Adrenal gland (tissue), 19 donors: ENCODE measurements around the gene E2F4. TPM values are rescaled to one million over a fixed set of nuclear protein-coding genes. Genes with fewer than 3 reads are reported as not detected.

Experiments
- DNase-seq, 7 donors: peaks; one replicate each; pipeline ENCODE4 v3.0.0-alpha.2; 2019 to 2020
- H3K27ac ChIP-seq, 5 donors: fragments of 200-600 bp; sonication (generic) in 4 of 5; 1 replicate in 3 of 5; 2 replicates in 2 of 5; pipeline versions ENCODE4 v1.5.1 to v1.8.0; 2016 to 2020; ENCODE audit warnings: mild to moderate bottlenecking in 1 of 5
- H3K27me3 ChIP-seq: fragments of 200-600 bp; 2 replicates; pipeline ENCODE4 v1.8.0; 2021
- H3K36me3 ChIP-seq, 2 donors: fragments of 200-600 bp; replicated peaks in 1 of 2; 1 replicate in 1 of 2; 2 replicates in 1 of 2; pipeline versions ENCODE4 v1.5.1 to v1.8.0; 2018 to 2022
- H3K4me1 ChIP-seq, 2 donors: fragments of 200-600 bp; replicated peaks in 1 of 2; 1 replicate in 1 of 2; 2 replicates in 1 of 2; pipeline versions ENCODE4 v1.5.1 to v1.8.0; 2018 to 2021
- H3K4me3 ChIP-seq, 4 donors: fragments of 200-600 bp; sonication (generic) in 3 of 4; one replicate each; pipeline ENCODE4 v1.5.1; 2016 to 2018
- H3K9me3 ChIP-seq, 3 donors: fragments of 200-600 bp; sonication (generic) in 1 of 3; replicated peaks in 1 of 3; 1 replicate in 2 of 3; 2 replicates in 1 of 3; pipeline versions ENCODE4 v1.5.1 to v1.8.0; 2016 to 2021
- POLR2A ChIP-seq, 2 donors: fragments of 450-650 bp; IDR thresholded peaks; one replicate each; pipeline ENCODE4 v1.6.1; 2017; ENCODE audit warnings: antibody characterized with exemption in 2 of 2, mild to moderate bottlenecking in 2 of 2, moderate library complexity in 1 of 2
- WGBS, 4 donors: extraction: QIAGEN DNeasy Blood & Tissue Kit in 2 of 4; methylation state at CpG; one replicate each; pipeline versions ENCODE4 v1.1.5 to v1.1.7; 2013 to 2017; 5-methylcytosine and 5-hydroxymethylcytosine counted together
- intact Hi-C, 2 donors: fragments of 100-400 bp; cut with DNase I; formaldehyde crosslinking; loops; one replicate each; pipeline versions ENCODE4 v1.14.1 to v1.15.0; 2022 to 2023
- long read RNA-seq, 10 donors: library from polyadenylated mRNA in 3 of 10; unstranded in 2 of 10; stranded (forward) in 1 of 10; transcript quantifications; one replicate each; pipeline ENCODE4 v2.0.0 and lab custom pipeline, GENCODE V29; 2021 to 2026
- polyA plus RNA-seq, 3 donors: library from polyadenylated mRNA; stranded (reverse); fragments of 200-250 nt in 2 of 3; fragments of 350-450 nt in 1 of 3; fragmentation: Illumina TruSeq in 1 of 3; extraction: RNeasy Lipid Tissue Mini Kit (QIAGEN cat#74804) in 1 of 3; gene quantifications; one replicate each; pipeline ENCODE4 v1.2.3, GENCODE V29; 2013 to 2014
- total RNA-seq, 9 donors: library from RNA; depleted of rRNA in 4 of 9; stranded (reverse); fragments of >200 nt in 4 of 9; fragments of 120-200 nt in 1 of 9; fragmentation: NEBNext Ultra II Directional in 1 of 9; extraction: Animal tissue kit (Norgen Biotek cat#: 25700) in 1 of 9; gene quantifications; one replicate each; pipeline versions ENCODE4 v1.1.0 to v1.2.4, GENCODE V29; 2013 to 2023
- TF ChIP-seq, protein P1 (sequence below), 6 experiments: fragments of 450-650 bp in 4 of 6; fragments of 200-600 bp in 2 of 6; sonication (generic) in 1 of 6; IDR thresholded peaks; 1 replicate in 5 of 6; 2 replicates in 1 of 6; pipeline versions ENCODE4 v1.5.1 to v1.8.0; 2016 to 2021; ENCODE audit warnings: antibody characterized with exemption in 6 of 6, mild to moderate bottlenecking in 2 of 6, moderate library complexity in 1 of 6
- donor health status: healthy with polysubstance abuse.
- donor health status: Bipolar disorder and iron deficiency.
- donor health status: DM: yes; HTN: yes; CAD: no.
- donor health status: DM: no; HTN: no; CAD: no.
- donor health status: DM: no; HTN: no; CAD: no.
- donor health status: DM: yes; HTN: yes; CAD: no.

The E2F4 gene, protein sequence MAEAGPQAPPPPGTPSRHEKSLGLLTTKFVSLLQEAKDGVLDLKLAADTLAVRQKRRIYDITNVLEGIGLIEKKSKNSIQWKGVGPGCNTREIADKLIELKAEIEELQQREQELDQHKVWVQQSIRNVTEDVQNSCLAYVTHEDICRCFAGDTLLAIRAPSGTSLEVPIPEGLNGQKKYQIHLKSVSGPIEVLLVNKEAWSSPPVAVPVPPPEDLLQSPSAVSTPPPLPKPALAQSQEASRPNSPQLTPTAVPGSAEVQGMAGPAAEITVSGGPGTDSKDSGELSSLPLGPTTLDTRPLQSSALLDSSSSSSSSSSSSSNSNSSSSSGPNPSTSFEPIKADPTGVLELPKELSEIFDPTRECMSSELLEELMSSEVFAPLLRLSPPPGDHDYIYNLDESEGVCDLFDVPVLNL
- total RNA-seq (100 to 1,000 TPM in 1 of 9 donors, 10 to 100 TPM in 8; 47.7 to 122 (median 60.9) TPM), polyA plus RNA-seq (10 to 100 TPM; 44.4 to 81.0 (median 77.3) TPM)
- long read RNA-seq, donor 1, transcript E2F4-201 (10 exons, 2,096 nt), result major isoform, 11 of 11 reads
- long read RNA-seq, donor 1, partial matches to known transcripts, result 0 of 11 reads
- long read RNA-seq, donor 1, other reads (novel, unspliced or antisense), result 0 of 11 reads
- long read RNA-seq, donor 2, transcript E2F4-201 (10 exons, 2,096 nt), result major isoform, 5 of 19 reads
- long read RNA-seq, donor 2, partial matches to known transcripts, result 12 of 19 reads
- long read RNA-seq, donor 2, other reads (novel, unspliced or antisense), result 0 of 19 reads
- long read RNA-seq, donor 3, transcript E2F4-201 (10 exons, 2,096 nt), result major isoform, 5 of 5 reads
- long read RNA-seq, donor 3, partial matches to known transcripts, result 0 of 5 reads
- long read RNA-seq, donor 3, other reads (novel, unspliced or antisense), result 0 of 5 reads
- long read RNA-seq, donor 4, transcript E2F4-201 (10 exons, 2,096 nt), result major isoform, 5 of 9 reads
- long read RNA-seq, donor 4, partial matches to known transcripts, result 2 of 9 reads
- long read RNA-seq, donor 4, other reads (novel, unspliced or antisense), result 2 of 9 reads
- long read RNA-seq, donor 5, transcript E2F4-201 (10 exons, 2,096 nt), result major isoform, 115 of 161 reads
- long read RNA-seq, donor 5, transcript E2F4-208 (8 exons, 2,615 nt), result minor isoform, 5 of 161 reads
- long read RNA-seq, donor 5, partial matches to known transcripts, result 4 of 161 reads
- long read RNA-seq, donor 5, other reads (novel, unspliced or antisense), result 37 of 161 reads
- long read RNA-seq, donor 6, partial matches to known transcripts, result 1 of 2 reads
- long read RNA-seq, donor 6, other reads (novel, unspliced or antisense), result 0 of 2 reads
- long read RNA-seq, donor 7, partial matches to known transcripts, result 8 of 14 reads
- long read RNA-seq, donor 7, other reads (novel, unspliced or antisense), result 0 of 14 reads
- long read RNA-seq, donor 8, transcript E2F4-201 (10 exons, 2,096 nt), result major isoform, 11 of 12 reads
- long read RNA-seq, donor 8, partial matches to known transcripts, result 0 of 12 reads
- long read RNA-seq, donor 8, other reads (novel, unspliced or antisense), result 0 of 12 reads
- long read RNA-seq, donor 9, partial matches to known transcripts, result 11 of 16 reads
- long read RNA-seq, donor 9, other reads (novel, unspliced or antisense), result 0 of 16 reads
- long read RNA-seq, donor 10, partial matches to known transcripts, result 0 of 3 reads
- long read RNA-seq, donor 10, other reads (novel, unspliced or antisense), result 0 of 3 reads

DNA sequence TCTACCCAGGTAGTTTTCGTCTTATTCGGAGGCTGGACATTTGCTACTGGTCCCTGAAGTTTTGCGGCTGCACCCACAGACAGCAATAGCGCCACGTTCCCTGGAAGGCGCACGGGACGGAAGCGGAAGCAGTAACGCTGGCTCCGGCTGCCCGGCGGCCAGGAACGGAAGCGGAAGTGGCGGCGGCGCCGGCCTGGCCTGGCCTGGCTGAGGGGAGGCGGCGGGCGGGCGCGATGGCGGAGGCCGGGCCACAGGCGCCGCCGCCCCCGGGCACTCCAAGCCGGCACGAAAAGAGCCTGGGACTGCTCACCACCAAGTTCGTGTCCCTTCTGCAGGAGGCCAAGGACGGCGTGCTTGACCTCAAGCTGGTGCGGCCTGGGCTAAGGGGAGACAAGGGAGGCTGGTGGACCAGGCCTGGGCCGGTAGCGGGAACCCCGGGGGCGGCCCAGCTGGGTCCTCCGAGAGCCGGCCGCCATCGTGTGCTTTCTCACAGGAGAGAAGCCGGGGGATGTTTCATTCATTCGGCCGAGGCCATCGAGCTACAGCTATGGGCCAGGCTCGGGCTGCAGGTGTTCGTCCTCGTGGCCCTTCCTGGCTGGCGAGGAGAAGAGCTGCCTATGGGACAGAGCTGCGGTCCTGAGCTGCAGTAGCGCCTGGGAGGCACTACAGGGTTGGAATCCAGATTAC lies at the start of gene E2F4:
Gene E2F4 (plus strand): TSS at position 161 of the 687 bp plus-strand sequence. CDS start 73 bp downstream, at position 234.
- H3K36me3 ChIP-seq, result peaks cover 0 to 38% of the 10 kb centered on the region in 2 donors
- intact Hi-C loops, result no loop called here
- DNase-seq, result peak; percentile 88 to 96 (median 92)
- no peaks in the 10 kb centered on the region for H3K27me3 ChIP-seq
- peak within 1 kb of the TSS; percentile 31 to 98 (median 89) for H3K4me3 ChIP-seq
- H3K4me1 ChIP-seq, result peaks cover 11 to 29% of the 10 kb centered on the region in 2 donors
- TF ChIP-seq POLR2A (IDR thresholded peaks at IDR 0.05), result peak; percentile 41 to 73
- TF ChIP-seq, protein P1, sequence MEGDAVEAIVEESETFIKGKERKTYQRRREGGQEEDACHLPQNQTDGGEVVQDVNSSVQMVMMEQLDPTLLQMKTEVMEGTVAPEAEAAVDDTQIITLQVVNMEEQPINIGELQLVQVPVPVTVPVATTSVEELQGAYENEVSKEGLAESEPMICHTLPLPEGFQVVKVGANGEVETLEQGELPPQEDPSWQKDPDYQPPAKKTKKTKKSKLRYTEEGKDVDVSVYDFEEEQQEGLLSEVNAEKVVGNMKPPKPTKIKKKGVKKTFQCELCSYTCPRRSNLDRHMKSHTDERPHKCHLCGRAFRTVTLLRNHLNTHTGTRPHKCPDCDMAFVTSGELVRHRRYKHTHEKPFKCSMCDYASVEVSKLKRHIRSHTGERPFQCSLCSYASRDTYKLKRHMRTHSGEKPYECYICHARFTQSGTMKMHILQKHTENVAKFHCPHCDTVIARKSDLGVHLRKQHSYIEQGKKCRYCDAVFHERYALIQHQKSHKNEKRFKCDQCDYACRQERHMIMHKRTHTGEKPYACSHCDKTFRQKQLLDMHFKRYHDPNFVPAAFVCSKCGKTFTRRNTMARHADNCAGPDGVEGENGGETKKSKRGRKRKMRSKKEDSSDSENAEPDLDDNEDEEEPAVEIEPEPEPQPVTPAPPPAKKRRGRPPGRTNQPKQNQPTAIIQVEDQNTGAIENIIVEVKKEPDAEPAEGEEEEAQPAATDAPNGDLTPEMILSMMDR (IDR thresholded peaks at IDR 0.05), result peak in 1 of 6 experiments; percentile 8
- 0 to 1% (median 0%) methylated on average over 7 to 54 of the region's 54 CpGs for whole genome bisulfite sequencing, 4 donors
- no peaks in the 10 kb centered on the region for H3K9me3 ChIP-seq
- H3K27ac ChIP-seq, result peak within 1 kb of the TSS in 4 of 5 donors; percentile 7 to 87 (median 68)

DNA sequence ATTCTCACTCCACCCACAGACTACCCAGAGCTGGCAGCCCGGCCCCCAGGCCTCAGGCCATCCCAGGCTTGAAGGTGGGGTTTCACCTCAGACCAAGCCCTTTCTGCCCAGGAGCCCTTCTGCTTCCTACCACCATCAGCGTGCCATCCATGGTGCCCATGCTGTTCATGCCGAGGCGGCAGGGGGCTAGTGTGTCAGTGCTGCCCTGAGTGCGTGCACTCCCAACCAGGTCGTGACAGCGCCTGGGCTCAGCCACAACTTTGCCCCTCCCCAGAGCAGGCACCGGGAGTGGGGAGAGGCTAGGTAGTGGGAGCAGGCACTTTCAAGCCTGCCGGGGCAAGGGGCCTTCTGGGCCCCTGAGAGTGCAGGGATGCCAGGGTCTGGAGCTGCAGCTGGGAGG lies 49.6 kb upstream of the E2F4 start:
- Histone ChIP-seq H3K27me3 (no peaks in the 10 kb centered on the region), H3K27ac (no peak overlapping the region), H3K4me3 (no peak overlapping the region), H3K4me1 (no peaks in the 10 kb centered on the region), H3K9me3 (no peaks in the 10 kb centered on the region), H3K36me3 (peaks cover 0 to 90% of the 10 kb centered on the region in 2 donors)
- no peak for TF ChIP-seq POLR2A (IDR thresholded peaks at IDR 0.05)
- TF ChIP-seq, protein P1 (IDR thresholded peaks at IDR 0.05), result no peak
- intact Hi-C loops, result no loop called here
- WGBS, 4 donors, result 60 to 97% (median 94%) methylated on average over 1 to 9 of the region's 9 CpGs; no CpG with 5 or more reads in 1 of the 4 donors
- no peak for DNase-seq

DNA sequence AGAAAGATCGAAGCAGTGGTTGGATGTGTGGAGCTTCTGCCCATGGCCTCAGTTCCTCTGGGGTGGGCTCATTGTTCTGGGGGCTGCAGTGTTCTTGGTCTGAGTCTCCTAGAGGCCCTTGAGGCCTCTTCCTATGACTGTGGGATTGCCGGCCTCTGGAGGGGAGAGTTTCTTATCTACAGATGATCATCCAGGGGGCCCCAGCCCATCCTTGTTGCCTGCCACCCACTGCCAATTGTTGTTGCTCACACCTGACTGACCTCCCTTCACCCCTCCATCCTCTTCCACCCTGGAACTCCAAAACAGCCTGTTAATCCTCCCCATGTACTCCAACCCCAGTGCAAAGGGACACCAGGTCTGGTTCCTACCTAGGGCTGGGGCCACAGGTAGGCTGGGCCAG lies 47.0 kb upstream of the E2F4 start:
- Histone ChIP-seq H3K9me3 (no peaks in the 10 kb centered on the region), H3K4me1 (no peaks in the 10 kb centered on the region), H3K36me3 (peaks cover 0 to 85% of the 10 kb centered on the region in 2 donors), H3K4me3 (no peak overlapping the region), H3K27ac (no peak overlapping the region), H3K27me3 (no peaks in the 10 kb centered on the region)
- intact Hi-C loops, result no loop called here
- no peak for TF ChIP-seq POLR2A (IDR thresholded peaks at IDR 0.05)
- TF ChIP-seq, protein P1 (IDR thresholded peaks at IDR 0.05), result no peak
- 86 to 95% (median 88%) methylated on average over 2 of the region's 2 CpGs for WGBS, 4 donors
- DNase-seq, result no peak
